ENCODE data around the gene SH2D5. TPM values are rescaled to one million over a fixed set of nuclear protein-coding genes. Genes with fewer than 3 reads are reported as not detected.

SH2D5 gene
- polyA plus RNA-seq, 2 of the 4 experiments (the other 2 are of a cell fraction): 3.2 to 7.2 TPM

DNA sequence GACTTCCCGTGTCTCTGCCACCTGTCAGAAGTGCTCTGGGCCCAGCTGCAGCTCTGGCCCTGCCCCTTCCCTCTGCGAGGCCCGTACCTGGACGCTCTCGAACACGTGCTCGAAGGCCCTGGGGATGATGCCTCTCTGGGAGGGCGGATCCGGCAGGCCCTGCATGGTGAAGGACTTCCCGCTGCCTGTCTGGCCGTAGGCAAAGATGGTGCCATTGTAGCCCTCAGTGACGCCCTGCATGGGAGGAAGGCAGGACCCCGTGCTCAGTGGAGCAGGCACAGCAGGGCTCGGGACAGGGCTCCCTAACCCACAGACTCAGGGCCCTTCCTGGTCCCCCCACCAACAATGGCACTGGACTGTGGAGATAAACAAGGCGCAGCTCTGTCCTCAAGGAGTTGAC, 17.1 kb downstream of the SH2D5 start:
- ChIA-PET CTCF (interaction anchor here (2.6 kb wide), 1 partner anchor 19 kb away, joined by 14 read pairs; no protein-coding TSS in a partner anchor), POLR2A (no interaction called here)
- FAIRE-seq: no peak
- Histone ChIP-seq H3K9me3 (no peaks in the 10 kb centered on the region), H3K27ac (no peak overlapping the region), H3K4me1 (no peaks in the 10 kb centered on the region), H3K4me2 (no peak overlapping the region), H3K4me3 (no peak overlapping the region)
- no peak for ATAC-seq
- no peak for DNase-seq (ENCODE audit: low read depth in 1 of 2, low spot score in 1 of 2)
- 96% methylated on average over 2 of the region's 15 CpGs for WGBS (ENCODE audit: missing lambda C conversion rate)
- TF ChIP-seq PBX3 (IDR thresholded peaks at IDR 0.05): no peak
- TF ChIP-seq ZNF302 (CRISPR knock-in tag; IDR thresholded peaks at IDR 0.05): no peak
- no peak for TF ChIP-seq BCL3 (IDR thresholded peaks at IDR 0.05)
- TF ChIP-seq RAD21 (conservative IDR thresholded peaks at IDR 0.05 in 1 of 2, IDR thresholded peaks at IDR 0.05 in 1 of 2): no peak
- no peak for TF ChIP-seq CHD4 (IDR thresholded peaks at IDR 0.05; ENCODE audit: borderline replicate concordance)
- no peak for TF ChIP-seq SREBF2 (IDR thresholded peaks at IDR 0.05)
- no peak for TF ChIP-seq KDM1A (IDR thresholded peaks at IDR 0.05; ENCODE audit: low read depth)
- TF ChIP-seq JUNB (IDR thresholded peaks at IDR 0.05): no peak
- TF ChIP-seq ZC3H11A (IDR thresholded peaks at IDR 0.05): no peak
- no peak for TF ChIP-seq TP53 (CRISPR knock-in tag; IDR thresholded peaks at IDR 0.05)
- TF ChIP-seq ATOH8 (CRISPR knock-in tag; IDR thresholded peaks at IDR 0.05; ENCODE audit: low read depth): no peak
- no peak for TF ChIP-seq ESRRA (IDR thresholded peaks at IDR 0.05; ENCODE audit: borderline replicate concordance, low read length)
- no peak for TF ChIP-seq FOSB (CRISPR knock-in tag; IDR thresholded peaks at IDR 0.05)
- TF ChIP-seq MYC (IDR thresholded peaks at IDR 0.05; ENCODE audit: borderline replicate concordance, low read length): no peak

- ChIA-PET POLR2A (no interaction called here), CTCF (interaction anchor here (1.0 to 2.6 kb wide), 2 partner anchors 11 to 17 kb away, joined by 4 to 14 read pairs; no protein-coding TSS in a partner anchor)
- Histone ChIP-seq H3K9me3 (no peaks in the 10 kb centered on the region), H3K4me3 (no peak overlapping the region), H3K27ac (no peak overlapping the region), H3K4me1 (no peaks in the 10 kb centered on the region), H3K4me2 (no peak overlapping the region)
- 81% methylated on average over 5 of the region's 6 CpGs for WGBS (ENCODE audit: missing lambda C conversion rate)
- no peak for FAIRE-seq
- TF ChIP-seq, protein P1, sequence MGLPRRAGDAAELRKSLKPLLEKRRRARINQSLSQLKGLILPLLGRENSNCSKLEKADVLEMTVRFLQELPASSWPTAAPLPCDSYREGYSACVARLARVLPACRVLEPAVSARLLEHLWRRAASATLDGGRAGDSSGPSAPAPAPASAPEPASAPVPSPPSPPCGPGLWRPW (IDR thresholded peaks at IDR 0.05): no peak
- TF ChIP-seq JUNB (IDR thresholded peaks at IDR 0.05) (no peak), ZSCAN20 (CRISPR knock-in tag; IDR thresholded peaks at IDR 0.05) (no peak), KDM1A (IDR thresholded peaks at IDR 0.05; ENCODE audit: low read depth) (no peak), NFE2L2 (conservative IDR thresholded peaks at IDR 0.05; ENCODE audit: low read length) (no peak), MAX (IDR thresholded peaks at IDR 0.05) (no peak), ZC3H11A (IDR thresholded peaks at IDR 0.05) (no peak), SMC3 (IDR thresholded peaks at IDR 0.05) (no peak), POLR2A (IDR thresholded peaks at IDR 0.05; ENCODE audit: low read length) (no peak), CBX8 (IDR thresholded peaks at IDR 0.05) (no peak), RNF2 (IDR thresholded peaks at IDR 0.05; ENCODE audit: borderline replicate concordance, low read depth) (no peak), TFCP2L1 (CRISPR knock-in tag; IDR thresholded peaks at IDR 0.05) (no peak), FOXS1 (CRISPR knock-in tag; IDR thresholded peaks at IDR 0.05) (no peak), CTCF (IDR thresholded peaks at IDR 0.05) (no peak), EP300 (IDR thresholded peaks at IDR 0.05) (no peak), MAZ (IDR thresholded peaks at IDR 0.05; ENCODE audit: borderline replicate concordance, low read depth, low read length) (no peak), JUN (IDR thresholded peaks at IDR 0.05) (no peak), MYC (IDR thresholded peaks at IDR 0.05; ENCODE audit: borderline replicate concordance, low read length) (no peak), CEBPB (IDR thresholded peaks at IDR 0.05) (no peak), ELK1 (IDR thresholded peaks at IDR 0.05; ENCODE audit: low read depth, low read length) (no peak)
- no peak for DNase-seq (ENCODE audit: low read depth in 1 of 2, low spot score in 1 of 2)
- no peak for ATAC-seq
These were observed 19.1 kb downstream of the SH2D5 start for GRCh38 chr1:20713440-20713839.

All from A549 (cell line).